CD14-positive monocyte (primary cell): ENCODE results near the gene PPP3CA. TPM values are rescaled to one million over a fixed set of nuclear protein-coding genes. Genes with fewer than 3 reads are reported as not detected.
A peak's percentile ranks its signal among the peaks of the same experiment; 100 is the strongest.

Experiments
- DNase-seq, 3 donors: peaks; one replicate each; pipeline ENCODE4 v3.0.0-alpha.2; 2011 to 2022
- H2AFZ ChIP-seq: 2 replicates; pipeline ENCODE4 v1.6.0; 2012; ENCODE audit warnings: mild to moderate bottlenecking, low read depth, low read length, inconsistent platforms; ENCODE audit not compliant: insufficient read depth, poor library complexity, severe bottlenecking
- H3K27ac ChIP-seq, 2 donors: 1 replicate in 1 of 2; 2 replicates in 1 of 2; pipeline ENCODE4 v1.5.1; 2012 to 2013; ENCODE audit warnings: low read length in 2 of 2, control low read depth in 1 of 2, inconsistent platforms in 1 of 2, low read depth in 1 of 2, mild to moderate bottlenecking in 1 of 2
- H3K27me3 ChIP-seq, 2 donors: one replicate each; pipeline versions ENCODE4 v1.6.0 to v1.6.1; 2011 to 2013; ENCODE audit warnings: low read length in 2 of 2; ENCODE audit not compliant: control insufficient read depth in 2 of 2, insufficient read depth in 2 of 2
- H3K36me3 ChIP-seq, 2 donors: replicated peaks in 1 of 2; 1 replicate in 1 of 2; 2 replicates in 1 of 2; pipeline versions ENCODE4 v1.5.1 to v1.6.1; 2012 to 2013; ENCODE audit warnings: low read length in 2 of 2, control low read depth in 1 of 2, inconsistent platforms in 1 of 2, mild to moderate bottlenecking in 1 of 2; ENCODE audit not compliant: insufficient read depth in 2 of 2, control insufficient read depth in 1 of 2
- H3K4me1 ChIP-seq, 2 donors: 1 replicate in 1 of 2; 2 replicates in 1 of 2; pipeline versions ENCODE4 v1.5.1 to v1.6.1; 2012 to 2013; ENCODE audit warnings: low read length in 2 of 2, control low read depth in 1 of 2, inconsistent platforms in 1 of 2, mild to moderate bottlenecking in 1 of 2, moderate library complexity in 1 of 2; ENCODE audit not compliant: insufficient read depth in 2 of 2, control insufficient read depth in 1 of 2
- H3K4me2 ChIP-seq: replicated peaks from 2 replicates; pipeline ENCODE3; 2012; ENCODE audit warnings: low read length, moderate library complexity, mild to moderate bottlenecking; ENCODE audit not compliant: poor library complexity, severe bottlenecking; ENCODE audit errors: extremely low read depth
- H3K4me3 ChIP-seq, 3 experiments: fragments of 200-600 bp in 1 of 3; sonication (generic) in 1 of 3; replicated peaks in 1 of 3; 1 replicate in 2 of 3; 2 replicates in 1 of 3; pipeline ENCODE4 v1.5.1; 2011 to 2013; ENCODE audit warnings: low read length in 3 of 3, mild to moderate bottlenecking in 3 of 3, control low read depth in 2 of 3, low read depth in 2 of 3, inconsistent platforms in 1 of 3, moderate library complexity in 1 of 3
- H3K79me2 ChIP-seq: 2 replicates; pipeline ENCODE4 v1.6.0; 2012; ENCODE audit warnings: mild to moderate bottlenecking, control low read depth, inconsistent platforms, low read length, moderate library complexity; ENCODE audit not compliant: insufficient read depth
- H3K9ac ChIP-seq: 2 replicates; pipeline ENCODE4 v1.6.0; 2017; ENCODE audit warnings: low read length, mild to moderate bottlenecking; ENCODE audit not compliant: insufficient read depth, poor library complexity, severe bottlenecking
- H3K9me3 ChIP-seq, 2 donors: replicated peaks in 1 of 2; 1 replicate in 1 of 2; 2 replicates in 1 of 2; pipeline versions ENCODE4 v1.5.1 to v1.6.1; 2012 to 2013; ENCODE audit warnings: low read length in 2 of 2, control low read depth in 1 of 2; ENCODE audit not compliant: control insufficient read depth in 1 of 2, insufficient read depth in 1 of 2
- H4K20me1 ChIP-seq: 2 replicates; pipeline ENCODE4 v1.6.0; 2012; ENCODE audit warnings: mild to moderate bottlenecking, low read length, control low read depth, moderate library complexity; ENCODE audit not compliant: insufficient read depth
- H3K27ac Mint-ChIP-seq, 7 donors: one replicate each; pipeline ENCODE4 v1.8.0; 2020; ENCODE audit warnings: mild to moderate bottlenecking in 7 of 7, mixed read lengths in 7 of 7, moderate library complexity in 6 of 7, inconsistent platforms in 2 of 7
- H3K27me3 Mint-ChIP-seq, 3 donors: one replicate each; pipeline ENCODE4 v1.8.0; 2021 to 2022; ENCODE audit warnings: low read depth in 3 of 3, mild to moderate bottlenecking in 3 of 3, mixed read lengths in 3 of 3, moderate library complexity in 3 of 3, inconsistent platforms in 1 of 3
- H3K36me3 Mint-ChIP-seq, 2 donors: one replicate each; pipeline ENCODE4 v1.8.0; 2020; ENCODE audit warnings: mixed read lengths in 2 of 2, inconsistent platforms in 1 of 2, mild to moderate bottlenecking in 1 of 2
- H3K4me1 Mint-ChIP-seq: one replicate; pipeline ENCODE4 v1.8.0; 2020; ENCODE audit warnings: mild to moderate bottlenecking, mixed read lengths
- H3K4me3 Mint-ChIP-seq, 2 donors: one replicate each; pipeline ENCODE4 v1.8.0; 2020; ENCODE audit warnings: mild to moderate bottlenecking in 2 of 2, mixed read lengths in 2 of 2, moderate library complexity in 1 of 2
- H3K9me3 Mint-ChIP-seq, 7 donors: one replicate each; pipeline ENCODE4 v1.8.0; 2020 to 2022; ENCODE audit warnings: mixed read lengths in 7 of 7, mild to moderate bottlenecking in 6 of 7, moderate library complexity in 6 of 7, inconsistent platforms in 2 of 7
- WGBS: methylation state at CpG from one replicate; pipeline ENCODE4 v1.1.5; 2013; ENCODE audit warnings: missing lambda C conversion rate; ENCODE audit not compliant: insufficient coverage; 5-methylcytosine and 5-hydroxymethylcytosine counted together
- intact Hi-C, 2 donors: fragments of 100-400 bp; cut with micrococcal nuclease; formaldehyde crosslinking; loops; one replicate each; pipeline versions ENCODE4 v1.15.0 to v1.15.1; 2023
- polyA plus RNA-seq, 3 donors: library from polyadenylated mRNA; depleted of rRNA in 1 of 3; unstranded in 2 of 3; stranded (reverse) in 1 of 3; fragments of 300-500 nt in 2 of 3; fragments of >200 nt in 1 of 3; fragmentation: Illumina TruSeq in 2 of 3; gene quantifications; 1 replicate in 2 of 3; 2 replicates in 1 of 3; pipeline ENCODE4 v1.2.3, GENCODE V29; 2012 to 2021
- TF ChIP-seq, protein P1 (sequence below): fragments of 200-600 bp; IDR thresholded peaks from one replicate; pipeline ENCODE4 v1.8.0; 2022; ENCODE audit warnings: antibody characterized with exemption, mild to moderate bottlenecking

The PPP3CA gene
- polyA plus RNA-seq, 3 donors: 5.1 to 9.7 (median 8.9) TPM

DNA sequence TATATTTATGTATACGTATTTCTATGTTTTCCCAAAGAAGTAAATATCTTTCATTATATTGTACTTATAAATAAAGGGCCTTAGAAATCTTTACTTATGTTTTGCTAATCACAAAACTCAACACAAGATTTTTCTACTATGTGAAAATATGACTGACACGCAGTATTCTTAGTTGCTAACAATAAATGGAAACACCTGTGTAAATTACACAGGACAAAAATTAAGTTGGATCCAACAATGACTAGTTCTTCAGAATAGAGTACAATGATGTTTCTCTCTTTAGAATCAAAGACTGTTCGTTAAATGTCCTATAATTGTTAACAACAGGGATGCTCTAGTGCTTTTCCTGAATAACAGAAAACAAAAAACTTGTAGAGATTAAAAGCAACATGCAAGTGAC, 96.1 kb downstream of the PPP3CA start:
- Mint-ChIP-seq H3K36me3 (no peaks in the 10 kb centered on the region), H3K9me3 (no peaks in the 10 kb centered on the region), H3K27me3 (no peaks in the 10 kb centered on the region), H3K4me1 (peaks cover 6% of the 10 kb centered on the region), H3K27ac (no peak overlapping the region), H3K4me3 (no peak overlapping the region)
- no CpG with 5 or more reads among the region's 3 CpGs for WGBS
- Histone ChIP-seq H3K4me1 (no peaks in the 10 kb centered on the region), H3K9me3 (no peaks in the 10 kb centered on the region), H3K27me3 (no peaks in the 10 kb centered on the region), H3K79me2 (peaks cover 54% of the 10 kb centered on the region), H2AFZ (no peak overlapping the region), H3K4me3 (no peak overlapping the region), H3K4me2 (no peak overlapping the region), H3K36me3 (no peaks in the 10 kb centered on the region), H4K20me1 (peaks cover 79% of the 10 kb centered on the region), H3K9ac (no peak overlapping the region), H3K27ac (no peak overlapping the region)
- no peak for DNase-seq
- TF ChIP-seq, protein P1, sequence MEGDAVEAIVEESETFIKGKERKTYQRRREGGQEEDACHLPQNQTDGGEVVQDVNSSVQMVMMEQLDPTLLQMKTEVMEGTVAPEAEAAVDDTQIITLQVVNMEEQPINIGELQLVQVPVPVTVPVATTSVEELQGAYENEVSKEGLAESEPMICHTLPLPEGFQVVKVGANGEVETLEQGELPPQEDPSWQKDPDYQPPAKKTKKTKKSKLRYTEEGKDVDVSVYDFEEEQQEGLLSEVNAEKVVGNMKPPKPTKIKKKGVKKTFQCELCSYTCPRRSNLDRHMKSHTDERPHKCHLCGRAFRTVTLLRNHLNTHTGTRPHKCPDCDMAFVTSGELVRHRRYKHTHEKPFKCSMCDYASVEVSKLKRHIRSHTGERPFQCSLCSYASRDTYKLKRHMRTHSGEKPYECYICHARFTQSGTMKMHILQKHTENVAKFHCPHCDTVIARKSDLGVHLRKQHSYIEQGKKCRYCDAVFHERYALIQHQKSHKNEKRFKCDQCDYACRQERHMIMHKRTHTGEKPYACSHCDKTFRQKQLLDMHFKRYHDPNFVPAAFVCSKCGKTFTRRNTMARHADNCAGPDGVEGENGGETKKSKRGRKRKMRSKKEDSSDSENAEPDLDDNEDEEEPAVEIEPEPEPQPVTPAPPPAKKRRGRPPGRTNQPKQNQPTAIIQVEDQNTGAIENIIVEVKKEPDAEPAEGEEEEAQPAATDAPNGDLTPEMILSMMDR: no peak
- intact Hi-C loops: no loop called here

DNA sequence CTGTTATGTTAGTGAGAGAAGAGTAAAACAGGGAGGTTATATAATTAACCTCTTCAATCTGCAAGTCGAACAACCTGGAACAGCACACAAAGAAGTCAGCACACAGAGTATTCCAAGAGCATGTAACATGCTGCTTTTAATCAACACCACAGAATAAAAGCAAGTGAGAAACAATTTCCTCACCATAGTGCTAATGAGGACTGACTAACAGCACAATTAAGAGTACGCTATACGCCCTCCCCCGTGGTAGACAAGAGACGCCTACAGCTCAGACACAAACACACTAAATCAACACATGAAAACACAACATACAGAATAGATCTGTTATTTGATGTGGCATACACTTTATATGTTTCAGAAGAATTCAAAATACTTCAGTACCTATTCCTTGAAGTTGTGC, 103.0 kb downstream of the PPP3CA start:
- no peaks in the 10 kb centered on the region for H3K9me3 ChIP-seq
- Mint-ChIP-seq H3K4me3 (no peak overlapping the region), H3K4me1 (peaks cover 6% of the 10 kb centered on the region), H3K36me3 (no peaks in the 10 kb centered on the region), H3K27me3 (peaks cover 0 to 2% (median 0%) of the 10 kb centered on the region in 3 donors), H3K9me3 (no peaks in the 10 kb centered on the region), H3K27ac (peak overlapping the region in 1 of 7 donors; percentile 3)
- no CpG with 5 or more reads among the region's 5 CpGs for WGBS
- DNase-seq: no peak
- H4K20me1 ChIP-seq: peaks cover 84% of the 10 kb centered on the region
- H3K27ac ChIP-seq: no peak overlapping the region
- intact Hi-C loops: no loop called here
- no peak overlapping the region for H3K4me2 ChIP-seq
- H3K4me3 ChIP-seq: no peak overlapping the region
- no peak overlapping the region for H3K9ac ChIP-seq
- H2AFZ ChIP-seq: no peak overlapping the region
- no peaks in the 10 kb centered on the region for H3K27me3 ChIP-seq
- H3K36me3 ChIP-seq: no peaks in the 10 kb centered on the region
- TF ChIP-seq, protein P1: no peak
- peaks cover 64% of the 10 kb centered on the region for H3K79me2 ChIP-seq
- no peaks in the 10 kb centered on the region for H3K4me1 ChIP-seq
